C4-2B (cell line): ENCODE results near the gene ARF3.
A peak's percentile ranks its signal among the peaks of the same experiment; 100 is the strongest.

Source experiments
- H3K27ac ChIP-seq: fragments of 450-650 bp; 2 replicates; pipeline ENCODE4 v1.5.1; 2017
- CTCF ChIP-seq: fragments of 450-650 bp; conservative IDR thresholded peaks from 2 replicates; pipeline ENCODE4 v1.5.1; 2017; ENCODE audit warnings: mild to moderate bottlenecking
- ZFX ChIP-seq: fragments of 450-650 bp; IDR thresholded peaks from 2 replicates; pipeline ENCODE4 v1.6.1; 2017

ARF3 gene

GRCh38 chr12:48996794-48997718 is 39.8 kb upstream of the ARF3 start:
- no peak overlapping the region for H3K27ac ChIP-seq

GRCh38 chr12:48995086-48995879 is 38.0 kb upstream of the ARF3 start:
- TF ChIP-seq ZFX (no peak), CTCF (peak; percentile 92)
- no peak overlapping the region for H3K27ac ChIP-seq

More at GRCh38 chr12:48996794-48997718, 39.8 kb upstream of the ARF3 start:
- TF ChIP-seq CTCF (no peak), ZFX (no peak)

- no peak overlapping the region for H3K27ac ChIP-seq
- TF ChIP-seq CTCF (no peak), ZFX (no peak)
Measured at GRCh38 chr12:48994224-48995085, 37.2 kb upstream of the ARF3 start.

GRCh38 chr12:48993787-48994186 is 36.5 kb upstream of the ARF3 start:
- TF ChIP-seq ZFX (no peak), CTCF (no peak)

GRCh38 chr12:48991247-48992050 is 34.2 kb upstream of the ARF3 start:
- TF ChIP-seq ZFX = no peak
- no peak for TF ChIP-seq CTCF
- no peak overlapping the region for H3K27ac ChIP-seq

More at GRCh38 chr12:48993787-48994186, 36.5 kb upstream of the ARF3 start:
- H3K27ac ChIP-seq = no peak overlapping the region

- no peak overlapping the region for H3K27ac ChIP-seq
- TF ChIP-seq ZFX (no peak), CTCF (no peak)
Measured at GRCh38 chr12:48990552-48990951, 33.3 kb upstream of the ARF3 start.
